Activated T-cell treated with anti-CD3 and anti-CD28 coated beads, Interleukin-2, amount 50 U/mL, for 72 hours (primary cell): Measurements from ENCODE around the gene HES5. TPM values are rescaled to one million over a fixed set of nuclear protein-coding genes. Genes with fewer than 3 reads are reported as not detected.
A peak's percentile ranks its signal among the peaks of the same experiment; 100 is the strongest.

ENCODE experiments used
- ATAC-seq, 2 donors: fragments of 150-1000 bp; cut with Tn5 transposase; replicated peaks in 1 of 2; 2 replicates each; pipeline ENCODE4 v1.10.0; 2021; ENCODE audit warnings: moderate library complexity in 2 of 2, mild to moderate bottlenecking in 1 of 2
- DNase-seq, 2 donors: peaks; one replicate each; pipeline ENCODE4 v3.0.0; 2021 to 2022; ENCODE audit warnings: mixed read lengths in 1 of 2
- H3K27ac Mint-ChIP-seq: one replicate; pipeline ENCODE4 v1.8.0; 2022; ENCODE audit warnings: mild to moderate bottlenecking, moderate library complexity, mixed read lengths
- H3K27me3 Mint-ChIP-seq: one replicate; pipeline ENCODE4 v1.8.0; 2022; ENCODE audit warnings: low read depth, mixed read lengths
- H3K36me3 Mint-ChIP-seq, 2 donors: one replicate each; pipeline ENCODE4 v1.8.0; 2022; ENCODE audit warnings: mixed read lengths in 2 of 2, mild to moderate bottlenecking in 1 of 2; ENCODE audit not compliant: insufficient read depth in 2 of 2
- H3K4me1 Mint-ChIP-seq: one replicate; pipeline ENCODE4 v1.8.0; 2022; ENCODE audit warnings: low read depth, mixed read lengths
- H3K4me3 Mint-ChIP-seq, 2 donors: one replicate each; pipeline ENCODE4 v1.8.0; 2022; ENCODE audit warnings: mild to moderate bottlenecking in 2 of 2, mixed read lengths in 2 of 2, moderate library complexity in 2 of 2
- H3K9me3 Mint-ChIP-seq, 2 donors: one replicate each; pipeline ENCODE4 v1.8.0; 2022; ENCODE audit warnings: mixed read lengths in 2 of 2
- total RNA-seq, 2 donors: library from RNA; stranded (reverse); gene quantifications; one replicate each; pipeline ENCODE4 v1.2.3, GENCODE V29; 2022

HES5 gene
- total RNA-seq, 2 donors from 2014 or later = 0.49 TPM; not detected in 1

DNA sequence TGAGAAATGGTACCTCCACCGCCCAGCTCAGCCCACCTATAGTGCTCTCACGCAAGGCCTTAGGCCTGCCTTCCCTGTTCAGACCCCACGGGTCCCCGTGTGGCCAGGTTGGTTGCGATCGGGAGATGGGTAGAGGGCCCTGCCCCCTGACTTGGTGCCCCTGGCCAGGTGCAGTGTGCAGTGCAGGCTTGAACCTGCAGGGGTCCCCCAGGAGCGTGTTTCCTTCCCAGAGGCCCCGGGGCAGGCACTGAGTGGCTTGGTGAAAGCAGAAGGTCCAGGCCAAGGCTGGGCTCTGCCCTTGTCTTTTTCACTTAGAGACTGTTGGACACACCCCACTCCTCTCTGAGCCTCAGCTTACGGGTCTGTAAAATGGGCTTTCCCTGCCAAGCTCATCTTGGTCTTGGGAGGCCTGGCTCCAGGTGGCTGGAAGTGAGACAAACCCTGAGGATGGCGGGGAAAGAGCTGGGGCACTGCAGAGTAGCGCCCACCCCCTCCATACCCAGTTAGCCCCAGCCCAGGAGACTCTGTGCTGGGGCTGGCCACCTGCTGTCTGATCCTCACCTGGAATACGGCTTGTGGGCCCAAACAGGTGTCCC is 9.3 kb upstream of the HES5 start:
- H3K9me3 Mint-ChIP-seq = no peaks in the 10 kb centered on the region
- peak; percentile 62 for DNase-seq

DNA sequence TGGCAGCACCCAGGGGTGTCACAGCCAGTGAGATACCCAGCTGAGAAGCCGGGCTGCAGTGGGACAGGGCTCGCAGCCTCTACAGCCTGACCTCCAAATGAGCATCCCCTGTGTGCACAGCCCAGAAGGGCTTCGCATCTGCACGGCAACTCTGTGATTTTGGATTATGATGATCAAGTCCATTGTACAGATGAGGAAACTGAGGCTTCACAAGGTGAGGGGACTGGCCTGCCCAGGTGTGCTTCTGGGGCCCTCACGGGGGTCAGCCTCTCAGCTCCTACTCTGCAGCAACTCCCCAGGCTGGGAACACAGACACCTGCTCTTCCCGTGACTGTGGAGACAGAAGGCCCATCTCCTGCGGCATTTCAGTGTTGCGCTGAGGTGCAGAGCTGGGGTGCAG is 8.8 kb upstream of the HES5 start:
- ATAC-seq (no peak), DNase-seq (no peak)
- Mint-ChIP-seq H3K4me1 (peaks cover 5% of the 10 kb centered on the region), H3K9me3 (no peaks in the 10 kb centered on the region), H3K27me3 (no peaks in the 10 kb centered on the region), H3K4me3 (no peak overlapping the region), H3K36me3 (no peaks in the 10 kb centered on the region), H3K27ac (no peak overlapping the region)

More for the DNA sequence above, 9.3 kb upstream of the HES5 start:
- Mint-ChIP-seq H3K27me3 (no peaks in the 10 kb centered on the region), H3K4me1 (peaks cover 5% of the 10 kb centered on the region), H3K27ac (no peak overlapping the region), H3K4me3 (no peak overlapping the region), H3K36me3 (no peaks in the 10 kb centered on the region)
- ATAC-seq = peak; percentile 46 to 53

DNA sequence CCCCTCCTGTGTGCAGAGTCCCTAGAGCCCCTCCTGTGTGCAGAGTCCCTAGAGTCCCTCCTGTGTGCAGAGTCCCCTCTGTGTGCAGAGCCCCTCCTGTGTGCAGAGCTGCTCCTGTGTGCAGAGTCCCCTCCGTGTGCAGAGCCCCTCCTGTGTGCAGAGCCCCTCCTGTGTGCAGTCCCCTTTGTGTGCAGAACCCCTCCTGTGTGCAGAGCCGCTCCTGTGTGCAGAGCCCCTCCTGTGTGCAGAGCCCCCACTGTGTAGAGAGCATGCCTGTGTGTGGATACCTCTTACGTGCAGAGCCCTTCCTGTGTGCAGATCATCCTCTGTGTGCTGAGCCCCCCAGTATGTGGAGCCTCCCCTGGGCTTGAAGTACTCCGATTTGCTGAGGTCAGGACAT is 8.3 kb upstream of the HES5 start:
- ATAC-seq = no peak
- Mint-ChIP-seq H3K4me3 (no peak overlapping the region), H3K36me3 (no peaks in the 10 kb centered on the region), H3K27ac (no peak overlapping the region), H3K27me3 (no peaks in the 10 kb centered on the region), H3K9me3 (no peaks in the 10 kb centered on the region), H3K4me1 (peaks cover 5% of the 10 kb centered on the region)
- no peak for DNase-seq

DNA sequence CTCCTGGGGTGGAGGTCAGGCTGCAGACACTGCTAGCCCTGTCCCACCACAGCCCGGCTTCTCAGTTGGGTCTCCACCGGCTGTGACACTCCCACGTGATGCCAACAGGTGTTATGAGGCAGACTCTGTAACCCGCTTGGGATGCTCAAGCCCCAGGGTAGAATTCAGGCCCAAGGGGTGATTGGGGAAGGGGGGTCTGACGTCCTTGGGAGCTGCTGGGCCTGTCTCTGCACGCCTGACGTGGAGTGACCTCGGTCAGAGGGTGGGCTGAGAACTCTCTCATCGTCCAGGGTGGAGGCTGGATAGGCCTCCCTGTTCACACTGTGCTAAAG is 7.7 kb upstream of the HES5 start:
- no peaks in the 10 kb centered on the region for H3K27me3 Mint-ChIP-seq
- no peak overlapping the region for H3K4me3 Mint-ChIP-seq
- no peaks in the 10 kb centered on the region for H3K36me3 Mint-ChIP-seq
- ATAC-seq (no peak), DNase-seq (no peak)
- no peak overlapping the region for H3K27ac Mint-ChIP-seq
- peaks cover 5% of the 10 kb centered on the region for H3K4me1 Mint-ChIP-seq
- no peaks in the 10 kb centered on the region for H3K9me3 Mint-ChIP-seq

DNA sequence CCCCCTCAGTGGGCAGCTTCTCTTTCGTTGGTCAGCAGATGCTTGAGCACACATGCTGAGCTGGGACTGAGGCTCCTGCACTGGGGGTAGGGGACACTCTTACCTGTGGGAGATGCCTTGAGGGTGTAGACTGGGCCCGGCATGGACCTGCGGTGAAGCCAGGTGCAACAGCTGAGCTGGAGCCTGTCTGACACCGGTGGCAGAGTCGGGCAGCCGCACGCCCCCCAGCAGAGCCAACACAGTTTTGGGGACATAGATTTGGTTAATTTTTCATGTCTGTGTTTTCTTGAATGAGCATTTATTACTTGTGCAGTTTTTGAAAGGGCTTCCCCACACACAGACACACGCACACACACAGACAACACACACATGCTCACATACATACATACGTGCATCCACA is 5.9 kb upstream of the HES5 start:
- H3K36me3 Mint-ChIP-seq = no peaks in the 10 kb centered on the region
- H3K9me3 Mint-ChIP-seq = no peaks in the 10 kb centered on the region
- no peak overlapping the region for H3K27ac Mint-ChIP-seq
- peaks cover 1% of the 10 kb centered on the region for H3K4me1 Mint-ChIP-seq
- H3K4me3 Mint-ChIP-seq = no peak overlapping the region
- ATAC-seq = no peak
- no peaks in the 10 kb centered on the region for H3K27me3 Mint-ChIP-seq
- DNase-seq = no peak

DNA sequence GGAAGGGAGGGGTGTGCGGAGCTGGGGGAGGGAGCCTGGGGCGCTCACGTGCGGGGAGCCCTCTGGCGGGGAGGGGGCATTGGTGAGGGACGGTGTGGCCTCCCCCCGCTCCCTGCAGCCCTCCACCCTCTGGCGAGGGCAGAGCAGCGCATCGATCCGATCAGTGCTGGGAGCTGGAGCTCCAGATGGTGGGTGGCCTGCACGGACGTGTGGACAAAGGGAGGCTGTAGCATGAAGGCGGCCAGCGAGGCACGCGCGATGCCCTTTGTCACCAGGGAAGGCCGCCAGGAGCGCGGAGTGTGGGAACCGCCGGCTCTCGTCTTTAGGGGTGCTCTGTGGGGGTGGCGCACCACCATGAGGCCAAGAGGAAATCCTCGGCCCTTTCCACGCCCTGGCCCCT is 5.4 kb upstream of the HES5 start:
- no peak for DNase-seq
- Mint-ChIP-seq H3K9me3 (no peaks in the 10 kb centered on the region), H3K4me3 (no peak overlapping the region), H3K36me3 (no peaks in the 10 kb centered on the region), H3K27ac (no peak overlapping the region), H3K4me1 (no peaks in the 10 kb centered on the region), H3K27me3 (no peaks in the 10 kb centered on the region)
- no peak for ATAC-seq

DNA sequence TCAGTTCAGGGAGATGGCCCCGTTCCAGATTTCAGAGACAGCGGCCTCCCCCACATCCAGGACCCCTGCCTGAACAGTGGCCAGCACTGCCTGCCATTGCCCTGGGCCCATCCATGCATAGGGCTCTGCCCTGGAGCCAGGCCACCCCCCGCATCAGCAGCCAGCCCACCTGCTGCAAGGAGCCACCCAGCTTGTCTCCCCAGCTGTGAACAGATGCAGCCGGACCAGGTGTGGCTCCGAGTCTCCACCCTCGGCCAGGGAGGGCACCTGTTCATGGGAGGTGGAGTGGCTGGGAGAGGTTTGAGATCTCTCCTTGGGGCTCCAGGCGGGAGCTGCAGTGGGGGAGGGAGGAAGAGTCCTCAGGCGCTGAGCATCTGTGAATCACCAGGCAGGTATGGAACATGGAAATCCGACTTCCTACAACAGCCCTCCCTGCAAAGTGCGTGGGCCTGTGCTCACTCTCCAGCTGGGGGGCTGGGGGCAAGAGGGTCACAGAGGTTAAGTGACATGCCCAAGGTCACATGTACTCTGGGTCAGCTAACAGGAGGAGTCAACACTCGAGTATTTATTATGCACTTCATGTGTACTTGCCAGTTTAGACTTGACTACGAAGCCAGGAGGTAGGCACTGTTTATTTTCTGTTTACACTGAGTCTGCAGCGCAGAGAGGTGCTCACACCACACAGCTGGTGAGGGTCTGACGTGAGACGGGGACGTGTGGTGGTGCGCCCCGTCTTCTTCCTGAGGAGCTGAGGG is 4.8 kb upstream of the HES5 start:
- Mint-ChIP-seq H3K4me3 (no peak overlapping the region), H3K27me3 (no peaks in the 10 kb centered on the region), H3K4me1 (no peaks in the 10 kb centered on the region), H3K9me3 (no peaks in the 10 kb centered on the region), H3K27ac (no peak overlapping the region), H3K36me3 (no peaks in the 10 kb centered on the region)
- DNase-seq = no peak
- no peak for ATAC-seq

DNA sequence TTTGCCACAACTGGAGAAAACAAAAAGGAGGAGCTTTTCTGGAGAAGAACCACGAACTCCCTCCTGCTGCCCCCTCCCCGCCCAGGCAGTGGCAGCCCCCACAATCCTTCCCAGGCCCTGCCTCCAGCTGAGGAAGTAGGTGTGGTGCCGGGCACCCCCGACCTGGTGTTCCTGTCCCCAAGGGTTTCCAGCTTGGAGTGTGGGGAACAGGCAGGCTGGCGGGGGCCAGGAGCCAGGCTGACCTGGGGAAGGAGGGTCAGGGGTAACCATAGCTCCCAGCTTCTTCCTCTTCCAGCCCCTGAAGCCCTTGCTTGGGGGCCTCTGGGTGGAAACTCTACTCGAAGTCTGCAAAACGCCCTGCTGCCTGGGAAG is 4.2 kb upstream of the HES5 start:
- DNase-seq = no peak
- H3K36me3 Mint-ChIP-seq = no peaks in the 10 kb centered on the region

DNA sequence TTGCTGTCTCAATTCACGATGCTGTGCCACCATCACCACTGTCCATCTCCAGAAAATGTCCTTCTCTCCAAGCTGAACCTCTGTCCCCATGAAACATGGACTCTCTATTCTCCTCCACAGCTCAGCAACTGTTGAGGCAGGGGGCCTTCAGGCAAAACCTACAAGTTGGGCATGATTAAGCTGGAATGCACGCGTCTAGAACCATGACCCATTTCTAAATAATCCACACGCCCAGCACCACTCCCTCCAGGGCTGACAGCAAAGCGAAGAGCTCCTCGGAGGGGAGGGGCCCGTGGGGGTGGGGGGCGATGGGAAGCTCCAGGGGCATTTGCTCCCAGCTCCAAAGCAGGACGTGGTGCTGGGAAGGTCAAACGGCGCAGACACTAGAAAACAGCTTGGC is 3.3 kb upstream of the HES5 start:
- no peak for ATAC-seq
- H3K27me3 Mint-ChIP-seq = no peaks in the 10 kb centered on the region
- H3K27ac Mint-ChIP-seq = no peak overlapping the region
- no peaks in the 10 kb centered on the region for H3K9me3 Mint-ChIP-seq
- no peaks in the 10 kb centered on the region for H3K36me3 Mint-ChIP-seq
- H3K4me1 Mint-ChIP-seq = peaks cover 6% of the 10 kb centered on the region
- H3K4me3 Mint-ChIP-seq = no peak overlapping the region
- DNase-seq = no peak

More for the DNA sequence above, 4.2 kb upstream of the HES5 start:
- Mint-ChIP-seq H3K9me3 (no peaks in the 10 kb centered on the region), H3K27ac (no peak overlapping the region), H3K4me1 (no peaks in the 10 kb centered on the region), H3K27me3 (no peaks in the 10 kb centered on the region), H3K4me3 (no peak overlapping the region)
- no peak for ATAC-seq

DNA sequence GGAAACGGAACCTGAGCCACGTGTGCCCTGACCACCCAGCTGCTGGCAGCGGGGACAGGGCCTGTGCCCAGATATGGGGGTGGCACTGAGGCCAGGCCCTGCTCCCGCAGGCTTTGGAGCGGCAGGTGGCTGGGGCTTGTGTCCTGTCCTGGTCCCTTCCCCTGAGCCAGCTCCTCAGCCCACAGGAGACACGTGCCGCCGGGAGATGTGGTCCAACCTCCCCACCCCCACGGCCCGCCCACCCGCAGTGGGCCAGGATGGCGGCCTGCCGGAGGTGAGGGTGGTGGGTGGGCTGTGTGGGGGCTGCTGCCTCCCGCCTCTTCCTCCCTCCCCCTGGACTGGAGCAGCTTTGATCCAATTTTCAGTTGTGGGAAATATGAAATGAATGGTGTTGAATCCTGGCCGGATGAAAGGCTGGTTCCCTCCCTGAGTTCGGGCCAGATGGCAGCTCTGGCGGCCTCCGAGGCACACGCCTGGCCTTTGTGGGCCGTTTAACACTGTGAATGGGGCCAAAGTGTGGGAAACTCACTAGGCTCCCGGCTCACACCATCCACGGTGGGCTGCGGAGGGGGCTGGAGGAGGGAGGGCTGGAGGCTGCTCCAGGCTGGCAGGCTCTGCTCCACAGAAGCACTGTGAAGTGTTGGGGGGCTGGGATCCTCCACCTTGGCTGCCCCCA is 2.6 kb upstream of the HES5 start:
- H3K4me3 Mint-ChIP-seq = no peak overlapping the region
- no peaks in the 10 kb centered on the region for H3K36me3 Mint-ChIP-seq
- H3K4me1 Mint-ChIP-seq = peaks cover 6% of the 10 kb centered on the region
- H3K27ac Mint-ChIP-seq = no peak overlapping the region
- no peaks in the 10 kb centered on the region for H3K27me3 Mint-ChIP-seq
- ATAC-seq (no peak), DNase-seq (no peak)
- H3K9me3 Mint-ChIP-seq = no peaks in the 10 kb centered on the region

DNA sequence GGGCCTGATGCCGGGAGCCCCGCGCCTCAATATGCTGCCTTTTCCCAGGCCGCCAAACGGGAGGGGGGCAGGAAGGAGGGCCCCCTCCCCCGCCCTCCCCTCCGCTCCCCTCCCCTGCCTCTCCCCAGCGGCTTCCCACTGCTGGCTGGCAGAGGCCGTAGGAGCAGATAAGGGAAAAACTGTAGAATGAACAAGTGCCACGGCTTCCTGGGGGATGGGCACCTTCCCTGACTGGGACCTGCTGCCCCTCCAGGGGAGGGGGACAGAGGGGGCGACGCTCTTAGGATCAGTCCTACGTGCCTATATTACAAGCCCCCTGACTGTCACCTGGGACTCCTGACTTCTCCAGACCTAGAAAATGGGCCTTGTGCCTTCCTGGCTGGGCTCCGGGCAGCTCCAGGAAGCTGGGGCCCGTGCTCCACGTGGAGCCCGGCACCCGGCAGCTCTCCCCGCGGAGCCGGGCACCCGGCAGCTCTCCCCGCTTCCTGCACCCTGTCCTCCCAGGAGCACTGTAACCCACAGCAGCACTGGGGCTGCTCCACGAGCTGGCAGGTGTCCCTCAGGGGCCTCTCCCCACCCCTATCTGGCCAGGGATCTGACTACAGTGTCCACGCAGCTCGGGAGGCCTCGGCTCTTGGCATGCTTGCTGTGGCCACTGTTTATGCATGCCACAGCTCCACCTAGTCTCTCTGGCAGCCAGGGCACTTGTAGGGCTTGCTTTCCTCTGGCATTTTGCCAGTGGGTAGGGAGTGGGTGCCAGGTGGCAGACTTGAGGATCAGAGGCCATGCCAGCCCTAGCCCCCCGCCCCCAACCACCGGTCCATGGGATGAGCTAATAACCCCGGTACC is 674 bp upstream of the HES5 start:
- Mint-ChIP-seq H3K36me3 (no peaks in the 10 kb centered on the region), H3K4me3 (peak overlapping the region; percentile 64 to 73), H3K27ac (no peak overlapping the region), H3K27me3 (no peaks in the 10 kb centered on the region), H3K9me3 (no peaks in the 10 kb centered on the region), H3K4me1 (peaks cover 16% of the 10 kb centered on the region)
- DNase-seq (no peak), ATAC-seq (no peak)

DNA sequence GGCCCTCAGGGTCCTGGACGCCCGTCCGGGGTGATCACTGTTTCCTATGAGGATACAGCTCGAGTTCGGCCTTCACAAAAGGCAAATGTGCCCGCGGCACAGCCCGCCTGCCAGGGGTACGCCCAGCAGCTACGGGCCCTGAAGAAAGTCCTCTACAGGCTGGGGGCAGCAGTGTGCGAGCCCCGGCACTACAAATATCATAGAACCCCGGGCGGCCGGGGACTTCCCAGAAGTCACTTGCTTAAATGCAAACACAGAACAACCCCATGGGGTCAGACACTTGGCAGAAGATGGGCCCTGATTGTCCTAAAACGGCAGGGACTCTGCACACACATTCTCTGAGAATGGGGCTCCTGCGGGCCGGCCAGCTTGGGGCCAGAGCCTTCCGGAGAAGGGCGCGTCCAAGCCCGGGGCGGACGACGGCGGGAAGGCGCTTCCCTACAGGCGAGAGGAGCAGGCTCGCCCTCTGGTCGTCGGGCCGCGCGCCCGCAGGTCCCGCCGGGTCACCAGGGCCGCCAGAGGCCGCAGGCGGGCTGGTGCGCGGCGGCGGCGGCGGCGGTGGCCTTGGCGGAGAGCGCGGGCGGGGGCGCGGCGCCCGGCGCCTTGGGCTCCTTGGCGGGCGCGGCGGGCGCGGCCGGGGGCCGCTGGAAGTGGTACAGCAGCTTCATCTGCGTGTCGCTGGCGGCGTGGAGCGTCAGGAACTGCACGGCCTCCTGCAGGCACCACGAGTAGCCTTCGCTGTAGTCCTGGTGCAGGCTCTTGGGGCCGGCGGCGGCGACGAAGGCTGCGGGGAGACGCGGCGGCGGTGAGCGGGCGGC is 888 bp downstream of the HES5 start:
- ATAC-seq = peak; percentile 6 to 8
- peak overlapping the region; percentile 77 for H3K27ac Mint-ChIP-seq
- H3K9me3 Mint-ChIP-seq = no peaks in the 10 kb centered on the region
- H3K27me3 Mint-ChIP-seq = no peaks in the 10 kb centered on the region
- peaks cover 27% of the 10 kb centered on the region for H3K4me1 Mint-ChIP-seq
- H3K4me3 Mint-ChIP-seq = peak overlapping the region; percentile 84 to 89
- no peaks in the 10 kb centered on the region for H3K36me3 Mint-ChIP-seq
- DNase-seq = peak; percentile 67 to 68
